Immature natural killer cell (primary cell): ENCODE results near the gene ZC3H7A. TPM values are rescaled to one million over a fixed set of nuclear protein-coding genes. Genes with fewer than 3 reads are reported as not detected.
A peak's percentile ranks its signal among the peaks of the same experiment; 100 is the strongest.

Experiments
- DNase-seq, 3 donors: peaks; one replicate each; pipeline ENCODE4 v3.0.0; 2022; ENCODE audit warnings: mixed read lengths in 1 of 3
- H3K27ac Mint-ChIP-seq, 6 donors: one replicate each; pipeline ENCODE4 v1.8.0; 2020; ENCODE audit warnings: mixed read lengths in 6 of 6, mild to moderate bottlenecking in 5 of 6, inconsistent platforms in 4 of 6, moderate library complexity in 3 of 6
- H3K27me3 Mint-ChIP-seq, 3 donors: one replicate each; pipeline ENCODE4 v1.8.0; 2020 to 2021; ENCODE audit warnings: low read depth in 3 of 3, mild to moderate bottlenecking in 3 of 3, mixed read lengths in 3 of 3, moderate library complexity in 3 of 3, inconsistent platforms in 1 of 3
- H3K36me3 Mint-ChIP-seq, 3 donors: one replicate each; pipeline ENCODE4 v1.8.0; 2020; ENCODE audit warnings: mixed read lengths in 3 of 3, inconsistent platforms in 2 of 3, mild to moderate bottlenecking in 2 of 3
- H3K4me1 Mint-ChIP-seq, 2 donors: one replicate each; pipeline ENCODE4 v1.8.0; 2020; ENCODE audit warnings: inconsistent platforms in 2 of 2, mild to moderate bottlenecking in 2 of 2, mixed read lengths in 2 of 2, moderate library complexity in 1 of 2
- H3K4me3 Mint-ChIP-seq, 5 donors: one replicate each; pipeline ENCODE4 v1.8.0; 2020; ENCODE audit warnings: mild to moderate bottlenecking in 5 of 5, mixed read lengths in 5 of 5, inconsistent platforms in 3 of 5, moderate library complexity in 3 of 5
- H3K9me3 Mint-ChIP-seq, 6 donors: one replicate each; pipeline ENCODE4 v1.8.0; 2020; ENCODE audit warnings: mild to moderate bottlenecking in 6 of 6, mixed read lengths in 6 of 6, inconsistent platforms in 4 of 6, moderate library complexity in 3 of 6
- polyA plus RNA-seq, 3 donors: library from polyadenylated mRNA; unstranded; fragments of 300-500 nt; fragmentation: Illumina TruSeq; gene quantifications; one replicate each; pipeline ENCODE4 v1.2.3, GENCODE V29; 2021

The ZC3H7A gene
- polyA plus RNA-seq, 3 donors from 2014 or later = 20.3 to 34.2 (median 29.2) TPM

- peaks cover 7 to 15% (median 11%) of the 10 kb centered on the region in 3 donors for H3K27me3 Mint-ChIP-seq
- no peak overlapping the region for H3K4me3 Mint-ChIP-seq
- DNase-seq = no peak
- H3K36me3 Mint-ChIP-seq = peaks cover 18 to 31% (median 21%) of the 10 kb centered on the region in 3 donors
- no peaks in the 10 kb centered on the region for H3K9me3 Mint-ChIP-seq
- H3K27ac Mint-ChIP-seq = peak overlapping the region in 5 of 6 donors; percentile 17 to 53 (median 23)
- peaks cover 12 to 15% of the 10 kb centered on the region in 2 donors for H3K4me1 Mint-ChIP-seq
These were observed 49.1 kb downstream of the ZC3H7A start for GRCh38 chr16:11747949-11748403.

GRCh38 chr16:11744075-11744470 is 53.0 kb downstream of the ZC3H7A start:
- Mint-ChIP-seq H3K36me3 (peaks cover 0 to 5% (median 4%) of the 10 kb centered on the region in 3 donors), H3K4me1 (peaks cover 42 to 47% of the 10 kb centered on the region in 2 donors), H3K4me3 (peak overlapping the region; percentile 15 to 91 (median 90)), H3K27me3 (peaks cover 14 to 26% (median 15%) of the 10 kb centered on the region in 3 donors), H3K27ac (peak overlapping the region; percentile 91 to 98 (median 98)), H3K9me3 (no peaks in the 10 kb centered on the region)
- DNase-seq = no peak

- Mint-ChIP-seq H3K4me1 (peaks cover 47 to 53% of the 10 kb centered on the region in 2 donors), H3K27me3 (peaks cover 14 to 27% (median 15%) of the 10 kb centered on the region in 3 donors), H3K27ac (peak overlapping the region; percentile 91 to 98 (median 98))
These were observed 53.6 kb downstream of the ZC3H7A start for GRCh38 chr16:11743308-11744074.

GRCh38 chr16:11742536-11743307 is 54.3 kb downstream of the ZC3H7A start, which contains the start of gene TXNDC11:
TSS of gene TXNDC11 (minus strand) at chr16:11742857. CDS start at chr16:11742730, 127 bp downstream.
- H3K27ac Mint-ChIP-seq = peak within 1 kb of the TSS; percentile 93 to 98 (median 98)
- peaks cover 53 to 61% of the 10 kb centered on the region in 2 donors for H3K4me1 Mint-ChIP-seq
- peaks cover 0 to 7% (median 0%) of the 10 kb centered on the region in 3 donors for H3K36me3 Mint-ChIP-seq
- no peaks in the 10 kb centered on the region for H3K9me3 Mint-ChIP-seq
- H3K27me3 Mint-ChIP-seq = peaks cover 14 to 27% (median 15%) of the 10 kb centered on the region in 3 donors
- DNase-seq = peak; percentile 99 to 100 (median 99)
- peak within 1 kb of the TSS; percentile 90 to 97 (median 93) for H3K4me3 Mint-ChIP-seq

More at GRCh38 chr16:11743308-11744074, 53.6 kb downstream of the ZC3H7A start:
- H3K4me3 Mint-ChIP-seq = peak overlapping the region; percentile 87 to 91 (median 90)
- no peaks in the 10 kb centered on the region for H3K9me3 Mint-ChIP-seq
- H3K36me3 Mint-ChIP-seq = peaks cover 0 to 3% (median 3%) of the 10 kb centered on the region in 3 donors
- DNase-seq = peak; percentile 74 to 77 (median 75)

GRCh38 chr16:11742093-11742535 is 54.9 kb downstream of the ZC3H7A start:
- peaks cover 14 to 27% (median 15%) of the 10 kb centered on the region in 3 donors for H3K27me3 Mint-ChIP-seq
- peak overlapping the region; percentile 90 to 96 (median 92) for H3K27ac Mint-ChIP-seq
- DNase-seq = no peak
- H3K4me1 Mint-ChIP-seq = peaks cover 53 to 64% of the 10 kb centered on the region in 2 donors
- no peaks in the 10 kb centered on the region for H3K9me3 Mint-ChIP-seq
- H3K4me3 Mint-ChIP-seq = peak overlapping the region; percentile 85 to 97 (median 93)
- peaks cover 0 to 7% (median 0%) of the 10 kb centered on the region in 3 donors for H3K36me3 Mint-ChIP-seq

- peak overlapping the region; percentile 85 to 97 (median 93) for H3K4me3 Mint-ChIP-seq
- H3K27me3 Mint-ChIP-seq = peaks cover 14 to 27% (median 15%) of the 10 kb centered on the region in 3 donors
- H3K4me1 Mint-ChIP-seq = peaks cover 53 to 76% of the 10 kb centered on the region in 2 donors
- H3K36me3 Mint-ChIP-seq = peaks cover 1 to 19% (median 3%) of the 10 kb centered on the region in 3 donors
- no peak for DNase-seq
- peak overlapping the region; percentile 72 to 96 (median 92) for H3K27ac Mint-ChIP-seq
- no peaks in the 10 kb centered on the region for H3K9me3 Mint-ChIP-seq
These were observed 56.5 kb downstream of the ZC3H7A start for GRCh38 chr16:11740567-11740966.

GRCh38 chr16:11738742-11739544 is 58.1 kb downstream of the ZC3H7A start:
- peaks cover 10 to 29% (median 11%) of the 10 kb centered on the region in 3 donors for H3K36me3 Mint-ChIP-seq
- H3K9me3 Mint-ChIP-seq = no peaks in the 10 kb centered on the region
- peak overlapping the region in 2 of 6 donors; percentile 40 to 73 for H3K27ac Mint-ChIP-seq
- H3K4me3 Mint-ChIP-seq = peak overlapping the region; percentile 9 to 36 (median 21)
- H3K4me1 Mint-ChIP-seq = peaks cover 50 to 82% of the 10 kb centered on the region in 2 donors
- peaks cover 12 to 26% (median 14%) of the 10 kb centered on the region in 3 donors for H3K27me3 Mint-ChIP-seq
- no peak for DNase-seq

GRCh38 chr16:11737713-11738112 is 59.3 kb downstream of the ZC3H7A start:
- Mint-ChIP-seq H3K27ac (no peak overlapping the region), H3K9me3 (no peaks in the 10 kb centered on the region), H3K27me3 (peaks cover 1 to 15% (median 4%) of the 10 kb centered on the region in 3 donors), H3K36me3 (peaks cover 11 to 33% (median 14%) of the 10 kb centered on the region in 3 donors), H3K4me1 (peaks cover 39 to 73% of the 10 kb centered on the region in 2 donors), H3K4me3 (no peak overlapping the region)
- DNase-seq = no peak

- Mint-ChIP-seq H3K27me3 (peaks cover 0 to 10% (median 4%) of the 10 kb centered on the region in 3 donors), H3K9me3 (no peaks in the 10 kb centered on the region), H3K4me1 (peaks cover 37 to 71% of the 10 kb centered on the region in 2 donors), H3K4me3 (no peak overlapping the region), H3K36me3 (peaks cover 14 to 41% (median 17%) of the 10 kb centered on the region in 3 donors), H3K27ac (peak overlapping the region in 1 of 6 donors; percentile 5)
- DNase-seq = no peak
These were observed 60.2 kb downstream of the ZC3H7A start for GRCh38 chr16:11736903-11737302.

- peaks cover 26 to 67% of the 10 kb centered on the region in 2 donors for H3K4me1 Mint-ChIP-seq
- no peaks in the 10 kb centered on the region for H3K9me3 Mint-ChIP-seq
- no peak overlapping the region for H3K4me3 Mint-ChIP-seq
- peaks cover 0 to 2% (median 0%) of the 10 kb centered on the region in 3 donors for H3K27me3 Mint-ChIP-seq
- H3K36me3 Mint-ChIP-seq = peaks cover 17 to 45% (median 21%) of the 10 kb centered on the region in 3 donors
- no peak for DNase-seq
- peak overlapping the region in 1 of 6 donors; percentile 4 for H3K27ac Mint-ChIP-seq
These were observed 61.3 kb downstream of the ZC3H7A start for GRCh38 chr16:11735787-11736186.

- H3K27ac Mint-ChIP-seq = no peak overlapping the region
- peaks cover 0 to 1% (median 0%) of the 10 kb centered on the region in 3 donors for H3K27me3 Mint-ChIP-seq
- H3K36me3 Mint-ChIP-seq = peaks cover 21 to 53% (median 21%) of the 10 kb centered on the region in 3 donors
- no peaks in the 10 kb centered on the region for H3K9me3 Mint-ChIP-seq
- H3K4me3 Mint-ChIP-seq = no peak overlapping the region
- peaks cover 25 to 65% of the 10 kb centered on the region in 2 donors for H3K4me1 Mint-ChIP-seq
- no peak for DNase-seq
These were observed 62.4 kb downstream of the ZC3H7A start for GRCh38 chr16:11734653-11735043.

GRCh38 chr16:11734025-11734652 is 62.9 kb downstream of the ZC3H7A start:
- peaks cover 21 to 58% (median 26%) of the 10 kb centered on the region in 3 donors for H3K36me3 Mint-ChIP-seq
- no peak for DNase-seq
- H3K27me3 Mint-ChIP-seq = peaks cover 0 to 1% (median 0%) of the 10 kb centered on the region in 3 donors
- H3K9me3 Mint-ChIP-seq = no peaks in the 10 kb centered on the region
- H3K4me1 Mint-ChIP-seq = peaks cover 24 to 65% of the 10 kb centered on the region in 2 donors
- no peak overlapping the region for H3K27ac Mint-ChIP-seq
- H3K4me3 Mint-ChIP-seq = no peak overlapping the region
